Measurements from ENCODE around the gene CAMK1D.

- TF ChIP-seq CTCF (optimal IDR thresholded peaks at IDR 0.05 in 1 of 3, IDR thresholded peaks at IDR 0.05 in 1 of 3, conservative IDR thresholded peaks at IDR 0.05 in 1 of 3; ENCODE audit: extremely low read depth in 1 of 3, insufficient read depth in 2 of 3, low read length in 3 of 3) = no peak
- no peak for TF ChIP-seq EZH2 (IDR thresholded peaks at IDR 0.05; ENCODE audit: low read length)
Observed at GRCh38 chr10:12597788-12598765, 248.7 kb downstream of the CAMK1D start.

Measured in keratinocyte (primary cell).